GM21737 (cell line): Measurements from ENCODE around the gene SCAPER.

Experiments used
- ATAC-seq: cut with Tn5 transposase; IDR thresholded peaks from one replicate; pipeline ENCODE4 v1.9.1; 2021; ENCODE audit warnings: mild to moderate bottlenecking, moderate library complexity; ENCODE audit not compliant: unreplicated experiment

The SCAPER gene

DNA sequence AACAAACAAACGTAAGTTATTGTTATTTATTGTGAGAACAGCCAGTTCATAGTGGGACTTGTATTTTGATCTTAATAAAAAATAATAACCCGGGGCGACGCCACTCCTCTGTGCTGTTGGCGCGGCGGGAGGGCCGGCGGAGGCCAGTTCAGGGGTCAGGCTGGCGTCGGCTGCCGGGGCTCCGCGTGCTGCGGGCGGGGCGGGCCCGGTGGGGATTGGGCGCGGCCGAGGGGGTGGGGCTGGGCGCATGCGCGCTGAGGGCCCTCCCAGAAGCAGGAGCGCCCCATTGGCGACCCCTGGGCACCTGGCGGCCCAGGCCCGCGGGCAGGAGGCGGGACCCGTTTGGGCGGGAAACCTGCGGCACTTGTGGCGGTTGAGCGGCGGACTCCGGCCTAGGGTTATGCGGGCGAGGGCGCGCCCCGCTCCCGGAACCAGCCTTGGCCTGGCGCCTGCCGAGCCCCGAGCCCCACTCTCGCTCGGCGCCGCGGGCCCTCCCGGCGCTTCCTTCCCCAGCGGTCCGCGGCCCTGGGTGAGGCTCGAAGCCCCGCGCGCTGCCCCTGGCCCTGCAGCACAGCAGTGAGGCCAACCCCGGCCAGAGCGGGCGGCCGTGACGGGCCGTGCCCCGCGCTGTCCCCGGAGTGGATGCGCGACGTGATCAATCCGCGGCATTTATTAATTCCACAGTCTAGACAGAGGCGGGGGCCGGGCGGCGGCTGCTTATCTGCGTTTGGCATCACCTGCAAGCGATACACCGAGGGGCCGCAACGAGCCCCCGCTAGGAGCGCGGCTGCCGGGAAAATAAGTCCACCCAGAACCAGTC, 562.5 kb downstream of the SCAPER start:
- no peak for ATAC-seq

- ATAC-seq: no peak
Observed at GRCh38 chr15:76342058-76342381, 563.1 kb downstream of the SCAPER start.

DNA sequence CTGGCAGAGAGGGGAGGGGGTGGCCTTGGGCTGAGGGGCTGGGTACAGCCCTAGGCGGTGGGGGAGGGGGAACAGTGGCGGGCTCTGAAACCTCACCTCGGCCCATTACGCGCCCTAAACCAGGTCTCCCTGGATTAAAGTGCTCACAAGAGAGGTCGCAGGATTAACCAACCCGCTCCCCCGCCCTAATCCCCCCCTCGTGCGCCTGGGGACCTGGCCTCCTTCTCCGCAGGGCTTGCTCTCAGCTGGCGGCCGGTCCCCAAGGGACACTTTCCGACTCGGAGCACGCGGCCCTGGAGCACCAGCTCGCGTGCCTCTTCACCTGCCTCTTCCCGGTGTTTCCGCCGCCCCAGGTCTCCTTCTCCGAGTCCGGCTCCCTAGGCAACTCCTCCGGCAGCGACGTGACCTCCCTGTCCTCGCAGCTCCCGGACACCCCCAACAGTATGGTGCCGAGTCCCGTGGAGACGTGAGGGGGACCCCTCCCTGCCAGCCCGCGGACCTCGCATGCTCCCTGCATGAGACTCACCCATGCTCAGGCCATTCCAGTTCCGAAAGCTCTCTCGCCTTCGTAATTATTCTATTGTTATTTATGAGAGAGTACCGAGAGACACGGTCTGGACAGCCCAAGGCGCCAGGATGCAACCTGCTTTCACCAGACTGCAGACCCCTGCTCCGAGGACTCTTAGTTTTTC, 563.6 kb downstream of the SCAPER start:
- no peak for ATAC-seq

GRCh38 chr15:76340803-76341365, 564.3 kb downstream of the SCAPER start:
- ATAC-seq: no peak

- ATAC-seq: no peak
Observed at GRCh38 chr15:76340198-76340802, 564.8 kb downstream of the SCAPER start.

GRCh38 chr15:76339305-76340197, 565.6 kb downstream of the SCAPER start:
- ATAC-seq: no peak

GRCh38 chr15:76338486-76339304, 566.4 kb downstream of the SCAPER start:
- no peak for ATAC-seq

DNA sequence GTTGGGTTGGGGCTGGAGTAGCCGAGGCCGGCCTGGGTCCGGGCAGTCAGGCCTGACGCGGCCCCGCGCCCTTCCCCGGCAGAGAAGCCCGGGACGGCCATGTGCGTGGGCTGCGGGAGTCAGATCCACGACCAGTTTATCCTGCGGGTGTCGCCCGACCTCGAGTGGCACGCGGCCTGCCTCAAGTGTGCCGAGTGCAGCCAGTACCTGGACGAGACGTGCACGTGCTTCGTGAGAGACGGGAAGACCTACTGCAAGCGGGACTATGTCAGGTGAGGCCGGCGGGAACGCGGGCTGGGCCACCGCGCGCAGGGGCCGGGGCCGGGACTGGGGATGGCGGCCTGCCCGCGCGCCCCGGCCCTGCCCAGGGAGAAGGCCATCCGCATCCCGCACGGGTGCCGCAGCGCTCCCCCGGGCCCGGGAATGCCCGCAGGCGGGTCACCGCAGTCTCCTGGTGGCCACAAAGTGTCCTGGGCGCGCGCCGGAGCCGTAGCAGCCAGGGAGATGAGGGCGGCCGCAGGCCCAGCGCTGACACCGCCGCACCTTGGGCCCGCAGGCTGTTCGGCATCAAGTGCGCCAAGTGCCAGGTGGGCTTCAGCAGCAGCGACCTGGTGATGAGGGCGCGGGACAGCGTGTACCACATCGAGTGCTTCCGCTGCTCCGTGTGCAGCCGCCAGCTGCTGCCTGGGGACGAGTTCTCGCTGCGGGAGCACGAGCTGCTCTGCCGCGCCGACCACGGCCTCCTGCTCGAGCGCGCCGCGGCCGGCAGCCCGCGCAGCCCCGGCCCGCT, 567.2 kb downstream of the SCAPER start:
- no peak for ATAC-seq

GRCh38 chr15:76337059-76337695, 568.0 kb downstream of the SCAPER start:
- ATAC-seq: no peak

GRCh38 chr15:76336254-76337058, 568.7 kb downstream of the SCAPER start, which contains the start of gene ISL2:
TSS of gene ISL2 (plus strand) at chr15:76336773. CDS start at chr15:76336884, 111 bp downstream.
- peak; percentile 55 for ATAC-seq

GRCh38 chr15:76335307-76336253, 569.6 kb downstream of the SCAPER start:
- no peak for ATAC-seq

- no peak for ATAC-seq
Observed at GRCh38 chr15:76334438-76335306, 570.5 kb downstream of the SCAPER start.

- no peak for ATAC-seq
Observed at GRCh38 chr15:76333720-76334437, 571.3 kb downstream of the SCAPER start.

DNA sequence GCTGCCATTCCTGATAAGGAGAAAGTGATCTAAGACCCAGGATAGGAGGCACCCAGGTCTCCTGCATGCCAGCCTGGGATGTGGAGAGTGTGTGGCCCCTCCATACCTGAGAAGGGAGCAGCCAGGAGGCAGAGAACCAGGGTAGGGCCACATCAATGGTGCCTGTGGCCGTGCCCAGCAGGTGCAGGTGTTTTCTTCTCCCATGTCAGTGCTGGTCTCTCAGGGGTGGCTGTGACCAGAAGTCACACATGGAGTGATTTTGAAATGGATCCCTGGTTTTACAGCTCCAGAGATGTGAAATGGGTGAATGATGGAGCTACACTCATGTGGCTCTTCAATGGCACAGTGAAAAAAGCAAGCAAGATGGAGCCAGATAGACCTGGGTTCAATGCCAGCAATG, 571.8 kb downstream of the SCAPER start:
- no peak for ATAC-seq

- ATAC-seq: no peak
Observed at GRCh38 chr15:76332796-76333195, 572.3 kb downstream of the SCAPER start.
